Fibroblast of lung (primary cell): ENCODE measurements around the gene SLAIN1. TPM values are rescaled to one million over a fixed set of nuclear protein-coding genes. Genes with fewer than 3 reads are reported as not detected.

Experiments used
- DNase-seq, 2 donors: peaks; one replicate each; pipeline versions ENCODE4 v3.0.0 to v3.0.0-alpha.2; 2010; ENCODE audit warnings: low read depth in 2 of 2
- H2AFZ ChIP-seq: 2 replicates; pipeline ENCODE4 v1.5.1; 2012; ENCODE audit warnings: low read length, control low read depth, inconsistent platforms
- H3K27ac ChIP-seq: 2 replicates; pipeline ENCODE4 v1.5.1; 2011; ENCODE audit warnings: low read length, control low read depth; ENCODE audit not compliant: insufficient read depth
- H3K27me3 ChIP-seq: 2 replicates; pipeline ENCODE4 v1.5.1; 2011; ENCODE audit warnings: mild to moderate bottlenecking, low read length; ENCODE audit not compliant: control insufficient read depth, insufficient read depth
- H3K36me3 ChIP-seq: 2 replicates; pipeline ENCODE4 v1.5.1; 2011; ENCODE audit warnings: low read length; ENCODE audit not compliant: control insufficient read depth, insufficient read depth
- H3K4me1 ChIP-seq: 2 replicates; pipeline ENCODE4 v1.5.1; 2011; ENCODE audit warnings: low read length; ENCODE audit not compliant: control insufficient read depth, insufficient read depth; ENCODE audit errors: extremely low read depth
- H3K4me2 ChIP-seq: 2 replicates; pipeline ENCODE4 v1.5.1; 2011; ENCODE audit warnings: low read length, control low read depth; ENCODE audit not compliant: insufficient read depth; ENCODE audit errors: extremely low read depth
- H3K4me3 ChIP-seq, 4 experiments: fragments of 200-600 bp in 1 of 4; sonication (generic) in 1 of 4; replicated peaks in 1 of 4; 2 replicates each; pipeline ENCODE4 v1.5.1; 2011 to 2016; ENCODE audit warnings: low read length in 4 of 4, low read depth in 3 of 4, mild to moderate bottlenecking in 3 of 4, control low read depth in 2 of 4, inconsistent platforms in 1 of 4, mixed read lengths in 1 of 4; ENCODE audit not compliant: insufficient read depth in 1 of 4; ENCODE audit errors: control extremely low read depth in 1 of 4
- H3K79me2 ChIP-seq: 2 replicates; pipeline ENCODE4 v1.5.1; 2012; ENCODE audit warnings: mild to moderate bottlenecking, low read length, inconsistent platforms; ENCODE audit not compliant: control insufficient read depth, insufficient read depth
- H3K9ac ChIP-seq: 2 replicates; pipeline ENCODE4 v1.5.1; 2011; ENCODE audit warnings: mild to moderate bottlenecking, low read length, control low read depth; ENCODE audit not compliant: insufficient read depth
- H3K9me3 ChIP-seq: 2 replicates; pipeline ENCODE4 v1.5.1; 2012; ENCODE audit warnings: low read depth, low read length; ENCODE audit not compliant: control insufficient read depth, insufficient read depth
- H4K20me1 ChIP-seq: 2 replicates; pipeline ENCODE4 v1.5.1; 2011; ENCODE audit warnings: low read length; ENCODE audit not compliant: control insufficient read depth, insufficient read depth; ENCODE audit errors: extremely low read depth
- EZH2 ChIP-seq: IDR thresholded peaks from 2 replicates; pipeline ENCODE4 v1.5.1; 2012; ENCODE audit warnings: low read length, control low read depth, mild to moderate bottlenecking; ENCODE audit errors: missing control alignments
- polyA plus RNA-seq, 2 donors: library from polyadenylated mRNA; depleted of rRNA in 1 of 2; stranded (reverse) in 1 of 2; unstranded in 1 of 2; fragments of >200 nt; gene quantifications; 2 replicates each; pipeline ENCODE4 v1.2.1, GENCODE V29; 2011 to 2012; ENCODE audit warnings: missing spikeins in 1 of 2
- total RNA-seq: library from RNA; depleted of rRNA; stranded (reverse); fragments of >200 nt; gene quantifications from 2 replicates; pipeline ENCODE4 v1.2.1, GENCODE V29; 2014
- TF ChIP-seq, protein P1 (sequence below), 2 donors: IDR thresholded peaks in 1 of 2; conservative IDR thresholded peaks in 1 of 2; 1 replicate in 1 of 2; 2 replicates in 1 of 2; pipeline ENCODE4 v1.5.1; 2011 to 2012; ENCODE audit warnings: low read length in 2 of 2, control low read depth in 1 of 2, inconsistent platforms in 1 of 2, low read depth in 1 of 2, mild to moderate bottlenecking in 1 of 2

Gene SLAIN1
- total and polyA plus RNA-seq, 2 donors (not counting 1 experiment from before 2014, with no cell fraction given), result 0.54 to 2.6 TPM

DNA sequence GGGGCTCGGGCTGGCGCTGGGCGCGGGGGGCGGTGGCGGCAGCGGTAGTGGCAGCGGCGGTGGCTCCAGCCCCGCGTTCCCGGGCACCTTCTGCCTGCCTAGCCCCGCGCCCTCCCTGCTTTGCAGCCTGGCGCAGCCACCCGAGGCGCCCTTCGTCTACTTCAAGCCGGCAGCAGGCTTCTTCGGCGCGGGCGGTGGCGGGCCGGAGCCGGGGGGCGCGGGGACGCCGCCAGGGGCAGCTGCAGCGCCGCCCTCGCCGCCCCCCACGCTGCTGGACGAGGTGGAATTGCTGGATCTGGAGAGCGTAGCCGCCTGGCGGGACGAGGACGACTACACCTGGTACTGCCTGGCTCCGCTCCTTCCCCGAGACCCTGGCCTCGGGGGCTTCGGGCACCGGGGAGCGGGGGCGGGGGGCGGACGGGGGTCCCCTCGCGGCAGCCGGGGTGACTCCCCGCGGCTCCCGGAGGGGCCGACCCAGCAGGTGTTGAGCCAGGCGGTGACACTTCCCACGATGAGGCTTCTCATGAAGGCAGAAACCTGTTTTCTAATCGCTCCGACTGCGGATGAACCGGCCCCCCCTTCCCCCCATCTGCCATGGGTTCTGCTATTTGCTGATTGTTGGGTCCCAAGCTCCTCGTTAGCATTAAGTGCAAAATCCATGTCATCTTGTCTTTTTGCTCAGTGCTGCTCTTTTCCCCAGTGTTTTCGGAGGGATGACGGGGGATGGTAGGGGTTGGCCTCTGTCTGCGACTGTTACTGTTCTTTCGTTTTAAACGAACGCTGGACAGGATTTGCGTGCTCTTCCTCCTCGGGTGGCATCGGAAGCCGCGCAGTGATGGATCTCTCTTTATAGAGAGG is 943 bp downstream of the SLAIN1 start:
- Histone ChIP-seq H3K79me2 (no peaks in the 10 kb centered on the region), H4K20me1 (no peaks in the 10 kb centered on the region), H2AFZ (peak overlapping the region; percentile 72), H3K9ac (no peak overlapping the region), H3K9me3 (no peaks in the 10 kb centered on the region), H3K27ac (no peak overlapping the region), H3K4me2 (peak overlapping the region; percentile 99), H3K4me3 (peak overlapping the region; percentile 45 to 67 (median 55)), H3K36me3 (no peaks in the 10 kb centered on the region), H3K27me3 (peaks cover 9% of the 10 kb centered on the region), H3K4me1 (no peaks in the 10 kb centered on the region)
- TF ChIP-seq EZH2, result peak; percentile 62
- TF ChIP-seq, protein P1, sequence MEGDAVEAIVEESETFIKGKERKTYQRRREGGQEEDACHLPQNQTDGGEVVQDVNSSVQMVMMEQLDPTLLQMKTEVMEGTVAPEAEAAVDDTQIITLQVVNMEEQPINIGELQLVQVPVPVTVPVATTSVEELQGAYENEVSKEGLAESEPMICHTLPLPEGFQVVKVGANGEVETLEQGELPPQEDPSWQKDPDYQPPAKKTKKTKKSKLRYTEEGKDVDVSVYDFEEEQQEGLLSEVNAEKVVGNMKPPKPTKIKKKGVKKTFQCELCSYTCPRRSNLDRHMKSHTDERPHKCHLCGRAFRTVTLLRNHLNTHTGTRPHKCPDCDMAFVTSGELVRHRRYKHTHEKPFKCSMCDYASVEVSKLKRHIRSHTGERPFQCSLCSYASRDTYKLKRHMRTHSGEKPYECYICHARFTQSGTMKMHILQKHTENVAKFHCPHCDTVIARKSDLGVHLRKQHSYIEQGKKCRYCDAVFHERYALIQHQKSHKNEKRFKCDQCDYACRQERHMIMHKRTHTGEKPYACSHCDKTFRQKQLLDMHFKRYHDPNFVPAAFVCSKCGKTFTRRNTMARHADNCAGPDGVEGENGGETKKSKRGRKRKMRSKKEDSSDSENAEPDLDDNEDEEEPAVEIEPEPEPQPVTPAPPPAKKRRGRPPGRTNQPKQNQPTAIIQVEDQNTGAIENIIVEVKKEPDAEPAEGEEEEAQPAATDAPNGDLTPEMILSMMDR (conservative IDR thresholded peaks at IDR 0.05 in 1 of 2, IDR thresholded peaks at IDR 0.05 in 1 of 2; ENCODE audit: low read depth in 1 of 2, low read length in 2 of 2), result no peak
- peak; percentile 5 to 6 for DNase-seq

DNA sequence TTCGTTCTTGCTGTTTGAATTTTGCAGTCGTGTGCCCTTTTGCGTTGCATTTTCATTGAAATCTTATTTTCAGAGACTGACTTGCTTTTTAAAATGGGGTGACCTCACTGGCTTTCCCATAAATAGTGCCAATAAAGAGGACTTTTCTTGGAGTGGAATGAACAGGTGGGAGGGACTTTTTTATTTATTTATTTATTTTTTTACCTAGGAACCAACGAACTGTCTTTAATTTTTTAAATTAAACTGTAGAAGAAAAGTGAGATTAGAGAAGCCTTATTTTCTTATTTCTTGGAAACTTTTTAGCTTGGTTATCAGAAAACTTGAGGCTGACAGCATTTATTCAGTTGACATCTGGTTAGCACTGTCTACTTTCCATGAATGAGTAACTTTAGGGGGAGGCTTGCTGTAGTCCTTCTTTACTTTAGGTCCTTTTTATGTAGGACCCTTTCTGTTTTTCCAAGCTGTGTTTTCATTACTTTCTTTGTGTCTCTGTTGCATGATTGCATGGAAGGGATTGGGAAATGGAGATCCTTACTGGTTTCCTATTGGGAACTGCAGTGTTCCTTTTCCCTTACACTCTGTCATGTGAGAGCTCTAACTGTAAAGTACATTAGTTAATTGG is 1.7 kb downstream of the SLAIN1 start:
- TF ChIP-seq EZH2, result no peak
- TF ChIP-seq, protein P1 (conservative IDR thresholded peaks at IDR 0.05 in 1 of 2, IDR thresholded peaks at IDR 0.05 in 1 of 2; ENCODE audit: low read depth in 1 of 2, low read length in 2 of 2), result no peak
- Histone ChIP-seq H3K9ac (no peak overlapping the region), H2AFZ (peak overlapping the region; percentile 72), H3K4me3 (peak overlapping the region; percentile 45 to 67 (median 55)), H4K20me1 (no peaks in the 10 kb centered on the region), H3K36me3 (no peaks in the 10 kb centered on the region), H3K79me2 (no peaks in the 10 kb centered on the region), H3K27me3 (peaks cover 9% of the 10 kb centered on the region), H3K9me3 (no peaks in the 10 kb centered on the region), H3K27ac (no peak overlapping the region), H3K4me1 (no peaks in the 10 kb centered on the region), H3K4me2 (peak overlapping the region; percentile 99)
- no peak for DNase-seq

DNA sequence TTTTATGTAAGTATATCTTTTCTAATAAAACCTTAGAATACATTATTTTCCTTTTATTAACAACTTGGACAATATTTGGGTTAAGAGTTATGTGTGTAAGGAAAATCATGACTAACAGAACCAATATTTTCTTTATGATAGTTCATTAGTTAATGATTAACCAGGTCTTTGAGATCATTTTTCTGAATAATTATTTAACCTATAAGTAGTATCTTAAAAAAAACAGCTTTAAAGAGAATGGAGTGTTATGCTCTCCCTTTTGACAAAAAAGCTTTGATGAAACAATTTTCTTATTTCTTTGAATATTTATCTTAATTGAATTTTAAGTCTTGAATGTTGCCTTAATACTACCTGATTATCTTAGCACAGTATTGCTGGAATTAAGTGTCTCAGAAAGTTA is 3.8 kb downstream of the SLAIN1 start:
- Histone ChIP-seq H3K9ac (no peak overlapping the region), H4K20me1 (no peaks in the 10 kb centered on the region), H3K4me3 (no peak overlapping the region), H3K36me3 (no peaks in the 10 kb centered on the region), H2AFZ (no peak overlapping the region), H3K4me2 (no peak overlapping the region), H3K27me3 (peaks cover 3% of the 10 kb centered on the region), H3K9me3 (no peaks in the 10 kb centered on the region), H3K4me1 (no peaks in the 10 kb centered on the region), H3K79me2 (no peaks in the 10 kb centered on the region), H3K27ac (no peak overlapping the region)
- TF ChIP-seq, protein P1 (conservative IDR thresholded peaks at IDR 0.05 in 1 of 2, IDR thresholded peaks at IDR 0.05 in 1 of 2; ENCODE audit: low read depth in 1 of 2, low read length in 2 of 2), result no peak
- no peak for TF ChIP-seq EZH2
- no peak for DNase-seq
